Measurements from ENCODE around the gene EPX.

Gene EPX

DNA sequence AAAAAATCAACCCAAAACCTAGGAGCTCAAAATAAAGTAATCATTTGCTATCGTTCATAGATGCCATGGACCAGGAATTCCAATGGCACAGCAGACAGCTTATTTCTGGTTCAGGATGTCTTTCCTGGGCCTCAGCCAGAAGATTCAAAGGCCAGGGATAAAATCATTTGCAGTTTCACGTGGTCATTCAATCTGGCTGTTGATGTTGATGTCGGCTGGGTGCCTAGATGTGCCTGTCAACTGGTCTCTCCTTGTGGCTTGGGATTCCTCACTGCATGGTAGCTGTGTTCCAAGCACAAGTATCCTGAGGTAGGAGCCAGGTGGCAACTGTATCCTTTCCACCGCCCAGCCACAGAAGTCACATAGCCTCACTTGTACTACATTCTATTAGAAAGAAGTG, 10.7 kb upstream of the EPX start:
- TF ChIP-seq TAF1 (IDR thresholded peaks at IDR 0.05; ENCODE audit: borderline replicate concordance, insufficient read depth, low read length) (no peak), SIN3A (IDR thresholded peaks at IDR 0.05; ENCODE audit: borderline replicate concordance, insufficient read depth, low read length) (no peak), FOXP2 (optimal IDR thresholded peaks at IDR 0.05; ENCODE audit: borderline replicate concordance, extremely low read depth, extremely low read length, insufficient read depth) (no peak), POLR2AphosphoS5 (IDR thresholded peaks at IDR 0.05; ENCODE audit: low read depth, low read length) (no peak)
- TF ChIP-seq, protein P1, sequence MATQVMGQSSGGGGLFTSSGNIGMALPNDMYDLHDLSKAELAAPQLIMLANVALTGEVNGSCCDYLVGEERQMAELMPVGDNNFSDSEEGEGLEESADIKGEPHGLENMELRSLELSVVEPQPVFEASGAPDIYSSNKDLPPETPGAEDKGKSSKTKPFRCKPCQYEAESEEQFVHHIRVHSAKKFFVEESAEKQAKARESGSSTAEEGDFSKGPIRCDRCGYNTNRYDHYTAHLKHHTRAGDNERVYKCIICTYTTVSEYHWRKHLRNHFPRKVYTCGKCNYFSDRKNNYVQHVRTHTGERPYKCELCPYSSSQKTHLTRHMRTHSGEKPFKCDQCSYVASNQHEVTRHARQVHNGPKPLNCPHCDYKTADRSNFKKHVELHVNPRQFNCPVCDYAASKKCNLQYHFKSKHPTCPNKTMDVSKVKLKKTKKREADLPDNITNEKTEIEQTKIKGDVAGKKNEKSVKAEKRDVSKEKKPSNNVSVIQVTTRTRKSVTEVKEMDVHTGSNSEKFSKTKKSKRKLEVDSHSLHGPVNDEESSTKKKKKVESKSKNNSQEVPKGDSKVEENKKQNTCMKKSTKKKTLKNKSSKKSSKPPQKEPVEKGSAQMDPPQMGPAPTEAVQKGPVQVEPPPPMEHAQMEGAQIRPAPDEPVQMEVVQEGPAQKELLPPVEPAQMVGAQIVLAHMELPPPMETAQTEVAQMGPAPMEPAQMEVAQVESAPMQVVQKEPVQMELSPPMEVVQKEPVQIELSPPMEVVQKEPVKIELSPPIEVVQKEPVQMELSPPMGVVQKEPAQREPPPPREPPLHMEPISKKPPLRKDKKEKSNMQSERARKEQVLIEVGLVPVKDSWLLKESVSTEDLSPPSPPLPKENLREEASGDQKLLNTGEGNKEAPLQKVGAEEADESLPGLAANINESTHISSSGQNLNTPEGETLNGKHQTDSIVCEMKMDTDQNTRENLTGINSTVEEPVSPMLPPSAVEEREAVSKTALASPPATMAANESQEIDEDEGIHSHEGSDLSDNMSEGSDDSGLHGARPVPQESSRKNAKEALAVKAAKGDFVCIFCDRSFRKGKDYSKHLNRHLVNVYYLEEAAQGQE (IDR thresholded peaks at IDR 0.05; ENCODE audit: insufficient read depth in 1 of 2, low read depth in 2 of 2, low read length in 2 of 2) = no peak

DNA sequence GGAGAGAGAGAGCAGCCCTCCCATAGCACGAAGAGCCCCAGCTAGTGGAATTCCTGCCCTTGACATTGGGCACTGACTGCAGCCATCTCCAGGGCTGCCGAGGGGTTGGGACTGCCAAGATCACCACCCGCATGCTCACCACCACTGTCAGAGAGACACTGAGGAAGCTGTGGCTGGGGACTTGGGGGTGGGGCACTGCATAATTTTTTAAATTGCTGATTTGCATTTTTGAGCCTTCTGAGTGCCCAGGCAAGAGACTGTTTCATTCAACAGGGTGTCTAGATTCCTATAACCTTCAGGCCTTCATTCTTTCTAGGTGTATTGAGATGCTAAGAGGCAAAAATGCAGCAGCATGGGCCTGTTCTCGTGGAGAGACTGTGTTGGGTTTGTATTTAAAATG, 9.0 kb upstream of the EPX start:
- TF ChIP-seq TAF1 (IDR thresholded peaks at IDR 0.05; ENCODE audit: borderline replicate concordance, insufficient read depth, low read length) (no peak), POLR2AphosphoS5 (IDR thresholded peaks at IDR 0.05; ENCODE audit: low read depth, low read length) (no peak), SIN3A (IDR thresholded peaks at IDR 0.05; ENCODE audit: borderline replicate concordance, insufficient read depth, low read length) (no peak), FOXP2 (optimal IDR thresholded peaks at IDR 0.05; ENCODE audit: borderline replicate concordance, extremely low read depth, extremely low read length, insufficient read depth) (no peak)
- TF ChIP-seq, protein P1 (IDR thresholded peaks at IDR 0.05; ENCODE audit: insufficient read depth in 1 of 2, low read depth in 2 of 2, low read length in 2 of 2) = no peak

DNA sequence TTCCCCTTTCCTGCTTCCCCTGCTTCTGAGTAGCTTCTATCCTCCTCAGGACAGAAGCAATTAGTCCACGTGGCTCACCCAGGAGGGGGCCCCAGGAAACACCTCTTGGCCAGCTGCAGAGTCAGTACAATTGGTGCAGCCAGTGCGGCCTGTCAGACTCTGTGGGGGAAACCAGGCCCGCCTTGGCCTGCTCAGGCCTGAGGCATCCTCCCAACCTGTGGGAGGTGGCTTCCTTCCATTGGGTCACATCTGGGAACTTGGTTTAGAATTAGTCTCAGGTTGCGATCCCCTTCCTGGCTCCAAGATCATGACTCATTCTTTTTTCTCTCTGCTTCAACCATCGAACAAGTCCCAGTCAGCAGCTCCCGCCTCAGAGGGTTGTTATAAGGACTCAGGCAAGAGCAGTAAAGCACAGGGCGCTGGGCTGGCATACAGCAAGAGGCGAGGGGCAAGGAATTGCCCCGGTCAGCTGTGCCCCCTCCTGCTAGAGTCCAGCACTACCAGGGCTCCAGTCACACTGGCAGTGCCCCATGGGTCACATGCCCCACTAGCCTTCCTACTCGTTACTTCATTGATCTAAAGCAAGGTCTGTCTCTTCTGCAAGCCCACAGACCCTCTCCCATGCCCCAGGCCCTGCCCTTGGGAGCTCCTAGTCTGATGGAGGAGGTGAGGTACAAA, 8.1 kb upstream of the EPX start:
- TF ChIP-seq POLR2AphosphoS5 (IDR thresholded peaks at IDR 0.05; ENCODE audit: low read depth, low read length) (no peak), SIN3A (IDR thresholded peaks at IDR 0.05; ENCODE audit: borderline replicate concordance, insufficient read depth, low read length) (no peak), TAF1 (IDR thresholded peaks at IDR 0.05; ENCODE audit: borderline replicate concordance, insufficient read depth, low read length) (no peak), FOXP2 (optimal IDR thresholded peaks at IDR 0.05; ENCODE audit: borderline replicate concordance, extremely low read depth, extremely low read length, insufficient read depth) (peak; percentile 29)

DNA sequence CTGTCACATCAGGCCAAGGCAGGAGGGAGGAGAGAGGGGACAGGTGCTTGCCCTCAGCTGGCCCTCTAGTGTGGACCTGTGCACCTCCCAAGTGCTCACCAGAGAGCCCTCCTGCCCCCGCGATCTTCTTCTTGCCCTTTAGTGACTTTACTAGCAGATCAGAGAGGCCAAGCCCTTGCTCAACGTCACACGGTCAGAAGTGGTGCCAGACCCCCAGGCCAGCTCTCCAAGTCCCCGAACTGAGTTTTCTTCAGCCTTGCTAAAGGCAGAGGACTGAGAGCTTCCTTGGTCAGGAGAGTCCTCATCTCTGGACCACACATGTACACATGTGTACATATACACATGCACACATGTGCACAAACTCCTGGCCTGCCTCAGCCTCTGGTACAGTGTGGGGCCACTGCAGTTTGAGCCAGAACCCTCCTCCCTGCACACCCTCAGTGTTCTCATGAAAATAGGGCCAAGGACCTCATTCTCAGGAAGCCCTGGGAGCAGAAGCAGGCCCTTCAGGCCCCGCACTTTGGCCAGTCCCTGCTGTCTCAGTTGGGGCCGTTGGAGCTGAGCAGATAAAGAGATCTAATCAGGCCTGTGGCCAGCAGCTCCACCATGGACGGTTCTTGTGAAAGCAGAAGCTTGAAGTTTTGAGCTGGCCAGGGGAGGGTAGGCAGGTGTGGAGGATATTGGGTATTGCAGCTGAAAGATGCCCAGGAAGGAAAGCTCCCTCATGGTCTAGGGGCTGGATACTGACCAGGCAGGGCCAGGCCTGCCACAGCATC, 7.4 kb upstream of the EPX start:
- TF ChIP-seq TAF1 (IDR thresholded peaks at IDR 0.05; ENCODE audit: borderline replicate concordance, insufficient read depth, low read length) (no peak), SIN3A (IDR thresholded peaks at IDR 0.05; ENCODE audit: borderline replicate concordance, insufficient read depth, low read length) (no peak), POLR2AphosphoS5 (IDR thresholded peaks at IDR 0.05; ENCODE audit: low read depth, low read length) (no peak), FOXP2 (optimal IDR thresholded peaks at IDR 0.05; ENCODE audit: borderline replicate concordance, extremely low read depth, extremely low read length, insufficient read depth) (no peak)
- TF ChIP-seq, protein P1 (IDR thresholded peaks at IDR 0.05; ENCODE audit: insufficient read depth in 1 of 2, low read depth in 2 of 2, low read length in 2 of 2) = no peak

DNA sequence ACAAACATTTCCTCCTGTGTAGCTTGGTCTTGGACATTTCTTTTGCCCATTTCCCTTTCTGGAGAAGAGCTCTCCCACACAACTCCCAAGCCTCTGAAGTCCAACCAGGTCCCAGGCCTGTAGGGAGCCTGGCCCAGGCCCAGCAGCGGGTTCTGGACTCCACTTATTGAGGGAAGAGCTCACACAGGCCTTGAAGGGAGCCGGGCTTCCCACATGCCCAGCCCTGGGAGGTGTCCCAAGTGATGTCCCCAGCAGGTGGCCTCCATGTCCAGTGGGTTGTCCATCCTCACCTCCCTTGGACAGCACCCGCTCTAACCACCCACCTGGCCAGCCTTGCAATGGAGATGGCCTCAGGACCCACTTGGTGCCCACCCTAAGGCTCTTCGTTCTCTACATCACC, 5.9 kb upstream of the EPX start:
- TF ChIP-seq SIN3A (IDR thresholded peaks at IDR 0.05; ENCODE audit: borderline replicate concordance, insufficient read depth, low read length) = no peak
- TF ChIP-seq FOXP2 (optimal IDR thresholded peaks at IDR 0.05; ENCODE audit: borderline replicate concordance, extremely low read depth, extremely low read length, insufficient read depth) = no peak
- no peak for TF ChIP-seq TAF1 (IDR thresholded peaks at IDR 0.05; ENCODE audit: borderline replicate concordance, insufficient read depth, low read length)
- no peak for TF ChIP-seq POLR2AphosphoS5 (IDR thresholded peaks at IDR 0.05; ENCODE audit: low read depth, low read length)
- TF ChIP-seq, protein P1 (IDR thresholded peaks at IDR 0.05; ENCODE audit: insufficient read depth in 1 of 2, low read depth in 2 of 2, low read length in 2 of 2) = no peak
